Upper lobe of right lung (tissue), 1 donor: ENCODE measurements around the gene ZCCHC13. TPM values are rescaled to one million over a fixed set of nuclear protein-coding genes. Genes with fewer than 3 reads are reported as not detected.

Experiments
- ATAC-seq: fragments of 200-7000 bp; cut with Tn5 transposase; one replicate; pipeline ENCODE4 v1.9.1; 2020; ENCODE audit warnings: mild to moderate bottlenecking, moderate library complexity
- DNase-seq: peaks from one replicate; pipeline ENCODE4 v3.0.0-alpha.2; 2020
- H3K27ac ChIP-seq: fragments of 200-600 bp; one replicate; pipeline ENCODE4 v1.8.0; 2022
- H3K27me3 ChIP-seq: fragments of 200-600 bp; one replicate; pipeline ENCODE4 v1.8.0; 2022; ENCODE audit warnings: mild to moderate bottlenecking
- H3K36me3 ChIP-seq: fragments of 200-600 bp; one replicate; pipeline ENCODE4 v1.8.0; 2022
- H3K4me1 ChIP-seq: fragments of 200-600 bp; one replicate; pipeline ENCODE4 v1.8.0; 2022
- H3K4me3 ChIP-seq: fragments of 200-600 bp; one replicate; pipeline ENCODE4 v1.8.0; 2022; ENCODE audit warnings: mild to moderate bottlenecking
- H3K9me3 ChIP-seq: fragments of 200-600 bp; one replicate; pipeline ENCODE4 v1.8.0; 2022
- intact Hi-C: fragments of 100-400 bp; cut with DNase I; formaldehyde crosslinking; loops from one replicate; pipeline ENCODE4 v1.11.0; 2022
- total RNA-seq: library from RNA; stranded (reverse); fragmentation: NEBNext Ultra II Directional; extraction: Animal tissue kit (Norgen Biotek cat#: 25700); gene quantifications from one replicate; pipeline ENCODE4 v1.2.1, GENCODE V29; 2021
- TF ChIP-seq, protein P1 (sequence below): fragments of 200-600 bp; IDR thresholded peaks from one replicate; pipeline ENCODE4 v1.8.0; 2022; ENCODE audit warnings: antibody characterized with exemption
- donor health status: DM: no; HTN: yes; CAD: no; lungs with severe emphysema.

Gene ZCCHC13
- total RNA-seq, 1 donor from 2014 or later = not detected

- DNase-seq = no peak
- H3K4me1 ChIP-seq = no peaks in the 10 kb centered on the region
- TF ChIP-seq, protein P1, sequence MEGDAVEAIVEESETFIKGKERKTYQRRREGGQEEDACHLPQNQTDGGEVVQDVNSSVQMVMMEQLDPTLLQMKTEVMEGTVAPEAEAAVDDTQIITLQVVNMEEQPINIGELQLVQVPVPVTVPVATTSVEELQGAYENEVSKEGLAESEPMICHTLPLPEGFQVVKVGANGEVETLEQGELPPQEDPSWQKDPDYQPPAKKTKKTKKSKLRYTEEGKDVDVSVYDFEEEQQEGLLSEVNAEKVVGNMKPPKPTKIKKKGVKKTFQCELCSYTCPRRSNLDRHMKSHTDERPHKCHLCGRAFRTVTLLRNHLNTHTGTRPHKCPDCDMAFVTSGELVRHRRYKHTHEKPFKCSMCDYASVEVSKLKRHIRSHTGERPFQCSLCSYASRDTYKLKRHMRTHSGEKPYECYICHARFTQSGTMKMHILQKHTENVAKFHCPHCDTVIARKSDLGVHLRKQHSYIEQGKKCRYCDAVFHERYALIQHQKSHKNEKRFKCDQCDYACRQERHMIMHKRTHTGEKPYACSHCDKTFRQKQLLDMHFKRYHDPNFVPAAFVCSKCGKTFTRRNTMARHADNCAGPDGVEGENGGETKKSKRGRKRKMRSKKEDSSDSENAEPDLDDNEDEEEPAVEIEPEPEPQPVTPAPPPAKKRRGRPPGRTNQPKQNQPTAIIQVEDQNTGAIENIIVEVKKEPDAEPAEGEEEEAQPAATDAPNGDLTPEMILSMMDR = peak; percentile 64
- H3K9me3 ChIP-seq = no peaks in the 10 kb centered on the region
- no peaks in the 10 kb centered on the region for H3K36me3 ChIP-seq
- ATAC-seq = peak; percentile 98
- H3K4me3 ChIP-seq = no peak overlapping the region
- no peaks in the 10 kb centered on the region for H3K27me3 ChIP-seq
- intact Hi-C loops = no loop called here
- H3K27ac ChIP-seq = no peak overlapping the region
Measured at GRCh38 chrX:74343343-74344279, 39.6 kb downstream of the ZCCHC13 start.

- Histone ChIP-seq H3K4me1 (no peaks in the 10 kb centered on the region), H3K27me3 (no peaks in the 10 kb centered on the region), H3K9me3 (no peaks in the 10 kb centered on the region), H3K27ac (no peak overlapping the region), H3K36me3 (no peaks in the 10 kb centered on the region), H3K4me3 (no peak overlapping the region)
- ATAC-seq = no peak
- DNase-seq = no peak
- TF ChIP-seq, protein P1 = peak; percentile 16
- intact Hi-C loops = no loop called here
Measured at GRCh38 chrX:74344280-74344622, 40.3 kb downstream of the ZCCHC13 start.

DNA sequence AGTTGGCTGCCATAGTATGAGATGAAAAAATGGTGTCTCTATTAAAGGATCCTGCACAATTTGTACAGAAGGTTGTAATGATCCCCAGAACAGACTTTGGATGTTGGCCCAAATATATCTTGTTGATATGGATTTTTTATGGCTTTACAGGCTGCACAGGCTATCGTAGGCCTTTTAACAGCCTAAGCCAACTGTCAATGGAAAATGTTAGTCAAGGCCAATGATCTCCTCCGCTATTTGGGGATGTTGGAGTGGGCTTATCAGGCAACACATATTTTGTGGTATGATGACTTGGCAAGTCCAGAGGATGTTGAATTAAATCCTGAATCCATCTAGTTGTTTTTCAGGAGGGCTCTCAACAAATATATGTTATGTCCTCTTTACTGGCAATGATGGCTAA, 42.1 kb downstream of the ZCCHC13 start:
- TF ChIP-seq, protein P1 = no peak
- no peak for DNase-seq
- no peak overlapping the region for H3K4me3 ChIP-seq
- no peaks in the 10 kb centered on the region for H3K36me3 ChIP-seq
- no peaks in the 10 kb centered on the region for H3K9me3 ChIP-seq
- intact Hi-C loops = no loop called here
- no peaks in the 10 kb centered on the region for H3K27me3 ChIP-seq
- H3K4me1 ChIP-seq = no peaks in the 10 kb centered on the region
- no peak overlapping the region for H3K27ac ChIP-seq
- no peak for ATAC-seq

GRCh38 chrX:74349387-74349786, 45.4 kb downstream of the ZCCHC13 start:
- H3K4me3 ChIP-seq = no peak overlapping the region
- TF ChIP-seq, protein P1 = no peak
- H3K27ac ChIP-seq = no peak overlapping the region
- no peaks in the 10 kb centered on the region for H3K9me3 ChIP-seq
- ATAC-seq = peak; percentile 43
- intact Hi-C loops = no loop called here
- H3K27me3 ChIP-seq = no peaks in the 10 kb centered on the region
- H3K36me3 ChIP-seq = no peaks in the 10 kb centered on the region
- no peaks in the 10 kb centered on the region for H3K4me1 ChIP-seq
- DNase-seq = no peak

DNA sequence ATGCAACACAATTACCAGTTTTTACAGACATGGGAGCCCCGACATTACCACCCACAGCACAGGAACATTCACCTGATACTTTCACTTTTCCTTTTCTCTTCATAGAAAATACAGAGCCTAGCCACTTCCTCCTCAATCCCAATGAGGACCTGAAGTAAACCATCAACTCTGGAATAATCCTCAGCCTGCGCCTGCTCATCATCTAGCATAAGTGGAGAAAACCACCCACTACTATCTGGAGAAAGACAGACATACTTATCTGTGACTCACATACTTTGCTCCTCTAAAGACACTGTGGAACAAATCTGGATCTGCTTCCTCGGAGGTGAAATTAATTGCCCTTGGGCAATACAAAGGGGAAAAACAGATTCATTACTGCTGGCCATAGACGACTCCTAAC, 47.8 kb downstream of the ZCCHC13 start:
- DNase-seq (no peak), ATAC-seq (no peak)
- Histone ChIP-seq H3K27me3 (no peaks in the 10 kb centered on the region), H3K4me1 (no peaks in the 10 kb centered on the region), H3K27ac (no peak overlapping the region), H3K36me3 (no peaks in the 10 kb centered on the region), H3K4me3 (no peak overlapping the region), H3K9me3 (no peaks in the 10 kb centered on the region)
- TF ChIP-seq, protein P1 = no peak
- intact Hi-C loops = no loop called here
